Fibroblast of mammary gland (primary cell): ENCODE measurements around the gene DENND5A.

Experiments
- DNase-seq: peaks from one replicate; pipeline ENCODE4 v3.0.0-alpha.2; 2010; ENCODE audit warnings: low read depth
- H3K4me3 ChIP-seq: 2 replicates; pipeline ENCODE4 v1.5.1; 2011; ENCODE audit warnings: low read depth, mild to moderate bottlenecking, low read length, moderate library complexity; ENCODE audit not compliant: control insufficient read depth
- CTCF ChIP-seq: conservative IDR thresholded peaks from 2 replicates; pipeline ENCODE4 v1.5.1; 2011; ENCODE audit warnings: low read depth, low read length, inconsistent platforms; ENCODE audit not compliant: control insufficient read depth, insufficient read depth

DENND5A gene

GRCh38 chr11:9121469-9121796 lies 143.7 kb downstream of the DENND5A start:
- TF ChIP-seq CTCF, result no peak
- H3K4me3 ChIP-seq, result no peak overlapping the region
- DNase-seq, result no peak

- DNase-seq, result no peak
- TF ChIP-seq CTCF, result peak; percentile 24
- H3K4me3 ChIP-seq, result no peak overlapping the region
These were observed 144.3 kb downstream of the DENND5A start for GRCh38 chr11:9120664-9121468.

GRCh38 chr11:9118277-9118676 lies 146.9 kb downstream of the DENND5A start:
- no peak overlapping the region for H3K4me3 ChIP-seq
- DNase-seq, result peak; percentile 46
- TF ChIP-seq CTCF, result no peak

DNA sequence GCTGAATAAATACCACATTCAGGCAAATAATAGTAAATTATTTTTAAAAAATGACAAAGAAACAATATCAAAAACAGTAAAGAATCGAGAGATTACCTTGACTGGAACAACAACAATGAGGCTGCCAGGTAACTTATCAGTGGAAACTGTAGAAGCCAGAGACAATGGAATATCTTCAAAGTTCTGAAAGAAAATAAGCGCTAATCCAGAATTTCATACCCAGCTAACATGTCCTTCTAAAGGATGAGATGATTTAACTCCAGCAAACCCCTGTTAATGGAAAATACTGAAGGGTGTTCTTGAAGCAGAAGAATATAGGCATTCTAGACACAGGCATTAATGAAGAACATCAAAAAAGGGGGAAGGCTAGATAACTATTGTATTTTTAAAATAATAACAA lies 153.1 kb downstream of the DENND5A start:
- TF ChIP-seq CTCF, result no peak
- no peak overlapping the region for H3K4me3 ChIP-seq

DNA sequence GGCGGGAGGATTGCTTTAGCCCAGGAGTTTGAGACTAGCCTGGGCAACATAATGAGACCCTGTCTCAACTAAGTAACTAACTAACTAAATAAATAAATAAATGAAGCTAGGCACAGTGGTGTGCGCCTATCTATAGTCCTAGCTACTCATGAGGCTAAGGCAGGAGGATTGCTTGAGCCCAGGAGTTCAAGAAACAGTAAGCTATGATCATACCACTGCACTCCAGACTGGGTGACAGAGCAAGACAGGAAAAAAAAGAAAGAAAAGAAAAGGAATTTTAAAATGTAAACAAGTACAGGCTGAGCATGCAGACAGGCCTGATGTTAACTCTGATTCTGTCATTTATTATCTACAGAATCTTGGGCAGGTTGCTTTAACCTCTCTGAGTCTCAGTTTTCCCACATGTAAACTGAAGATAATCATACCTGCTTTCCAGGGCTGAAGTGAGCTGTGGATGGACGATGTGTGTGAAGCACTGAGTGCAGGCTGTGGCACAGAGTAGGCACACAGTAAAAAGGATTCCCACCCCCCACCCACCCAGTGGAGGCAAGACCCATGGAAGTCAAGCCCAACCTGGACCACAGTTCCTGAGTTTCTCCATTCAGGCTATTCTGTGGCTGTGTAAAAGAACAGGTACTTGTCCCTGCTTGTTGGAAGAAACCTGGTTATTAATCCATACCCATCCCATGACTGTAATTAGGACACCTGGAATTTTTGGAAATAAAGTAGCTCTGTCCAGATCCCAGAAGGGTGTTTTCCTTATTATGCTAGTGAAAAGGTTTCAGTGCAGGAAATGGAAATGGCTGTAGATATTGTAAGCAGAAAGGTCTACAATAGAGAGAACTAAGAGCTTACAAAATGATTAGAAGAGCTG lies 155.1 kb downstream of the DENND5A start:
- DNase-seq, result no peak
- no peak overlapping the region for H3K4me3 ChIP-seq
- no peak for TF ChIP-seq CTCF

More for the DNA sequence above, 153.1 kb downstream of the DENND5A start:
- DNase-seq, result no peak

GRCh38 chr11:9104580-9104979 lies 160.6 kb downstream of the DENND5A start:
- DNase-seq, result no peak
- no peak overlapping the region for H3K4me3 ChIP-seq
- TF ChIP-seq CTCF, result no peak
